HEK293 (cell line): ENCODE measurements around the gene IRX3.

Experiments used
- EGR2 ChIP-seq: fragments of 450-650 bp; formaldehyde crosslinking; IDR thresholded peaks from 2 replicates; pipeline ENCODE4 v1.5.1; 2016; ENCODE audit warnings: low read depth, missing biosample characterization, missing genetic modification characterization
- GLI4 ChIP-seq: fragments of 450-650 bp; formaldehyde crosslinking; IDR thresholded peaks from 2 replicates; pipeline ENCODE4 v1.5.1; 2016; ENCODE audit warnings: missing biosample characterization, missing genetic modification characterization
- OVOL3 ChIP-seq: fragments of 450-650 bp; formaldehyde crosslinking; IDR thresholded peaks from 2 replicates; pipeline ENCODE4 v1.5.1; 2016; ENCODE audit warnings: missing biosample characterization, missing genetic modification characterization
- PRDM6 ChIP-seq: fragments of 450-650 bp; formaldehyde crosslinking; IDR thresholded peaks from 2 replicates; pipeline ENCODE4 v1.5.1; 2017; ENCODE audit warnings: missing biosample characterization, missing genetic modification characterization
- SETDB1 ChIP-seq: IDR thresholded peaks from one replicate; pipeline ENCODE4 v1.6.1; 2017; ENCODE audit warnings: mild to moderate bottlenecking, low read length, moderate library complexity, mixed read lengths; ENCODE audit not compliant: insufficient read length
- ZBTB7A ChIP-seq: fragments of 450-650 bp; formaldehyde crosslinking; IDR thresholded peaks from 2 replicates; pipeline ENCODE4 v1.5.1; 2016; ENCODE audit warnings: low read depth, missing biosample characterization, missing genetic modification characterization
- ZFHX2 ChIP-seq: fragments of 450-650 bp; formaldehyde crosslinking; conservative IDR thresholded peaks from 2 replicates; pipeline ENCODE4 v1.5.1; 2016; ENCODE audit warnings: missing biosample characterization, missing genetic modification characterization
- ZNF133 ChIP-seq: fragments of 450-650 bp; formaldehyde crosslinking; IDR thresholded peaks from 2 replicates; pipeline ENCODE4 v1.5.1; 2016; ENCODE audit warnings: missing biosample characterization, missing genetic modification characterization
- ZNF148 ChIP-seq: fragments of 450-650 bp; formaldehyde crosslinking; IDR thresholded peaks from 2 replicates; pipeline ENCODE4 v1.5.0; 2017; ENCODE audit warnings: missing biosample characterization, missing genetic modification characterization, borderline replicate concordance
- ZNF19 ChIP-seq: fragments of 450-650 bp; formaldehyde crosslinking; IDR thresholded peaks from 2 replicates; pipeline ENCODE4; 2016; ENCODE audit warnings: missing biosample characterization, missing genetic modification characterization, low read depth
- ZNF202 ChIP-seq: fragments of 450-650 bp; formaldehyde crosslinking; IDR thresholded peaks from 2 replicates; pipeline ENCODE4 v1.5.1; 2016; ENCODE audit warnings: missing biosample characterization, missing genetic modification characterization, borderline replicate concordance
- ZNF398 ChIP-seq: fragments of 450-650 bp; formaldehyde crosslinking; IDR thresholded peaks from 2 replicates; pipeline ENCODE4 v1.5.1; 2017; ENCODE audit warnings: missing biosample characterization, missing genetic modification characterization
- ZNF529 ChIP-seq: fragments of 450-650 bp; formaldehyde crosslinking; IDR thresholded peaks from 2 replicates; pipeline ENCODE4 v1.5.1; 2017; ENCODE audit warnings: missing genetic modification characterization, missing biosample characterization; ENCODE audit not compliant: insufficient replicate concordance
- ZNF596 ChIP-seq: fragments of 450-650 bp; IDR thresholded peaks from 2 replicates; pipeline ENCODE4 v1.5.0; 2018; ENCODE audit warnings: missing biosample characterization, mild to moderate bottlenecking, missing genetic modification characterization, moderate library complexity
- ZNF610 ChIP-seq: fragments of 450-650 bp; formaldehyde crosslinking; IDR thresholded peaks from 2 replicates; pipeline ENCODE4 v1.5.1; 2016; ENCODE audit warnings: missing biosample characterization, missing genetic modification characterization, borderline replicate concordance
- ZNF677 ChIP-seq: fragments of 450-650 bp; IDR thresholded peaks from 2 replicates; pipeline ENCODE4 v1.5.0; 2018; ENCODE audit warnings: missing biosample characterization, mild to moderate bottlenecking, missing genetic modification characterization, moderate library complexity
- ZNF704 ChIP-seq: fragments of 450-650 bp; formaldehyde crosslinking; IDR thresholded peaks from 2 replicates; pipeline ENCODE4 v1.5.1; 2016; ENCODE audit warnings: missing biosample characterization, missing genetic modification characterization
- ZNF837 ChIP-seq: fragments of 450-650 bp; formaldehyde crosslinking; IDR thresholded peaks from 2 replicates; pipeline ENCODE4 v1.5.1; 2016; ENCODE audit warnings: missing biosample characterization, missing genetic modification characterization
- ZSCAN5A ChIP-seq: fragments of 450-650 bp; formaldehyde crosslinking; IDR thresholded peaks from 2 replicates; pipeline ENCODE4 v1.5.1; 2016; ENCODE audit warnings: missing biosample characterization, missing genetic modification characterization
- ZXDB ChIP-seq: fragments of 450-650 bp; formaldehyde crosslinking; IDR thresholded peaks from 2 replicates; pipeline ENCODE4 v1.5.1; 2016; ENCODE audit warnings: missing biosample characterization, missing genetic modification characterization

Gene IRX3

GRCh38 chr16:54284931-54285413 is 1.6 kb downstream of the IRX3 start (continued):
- TF ChIP-seq ZSCAN5A (tag by site-specific recombination) (no peak), EGR2 (tag by site-specific recombination) (peak; percentile 19; the same call in 1 of the 2 replicates), ZNF677 (tag by site-specific recombination) (no peak), ZNF837 (tag by site-specific recombination) (no peak), ZNF596 (no peak), ZNF704 (tag by site-specific recombination) (no peak), OVOL3 (tag by site-specific recombination) (no peak), ZNF19 (no peak), ZNF202 (tag by site-specific recombination) (no peak), SETDB1 (no peak), ZNF398 (tag by site-specific recombination) (peak; percentile 19; the same call in 1 of the 2 replicates), ZNF133 (no peak), ZNF610 (no peak), ZBTB7A (no peak), ZNF529 (tag by site-specific recombination) (no peak), PRDM6 (tag by site-specific recombination) (no peak), ZNF148 (no peak), ZFHX2 (tag by site-specific recombination) (peak; percentile 13; the same call in 1 of the 2 replicates), GLI4 (tag by site-specific recombination) (no peak; the same call in 1 of the 2 replicates), ZXDB (peak; percentile 39)
- TF ChIP-seq, all 188 proteins: peak for 17
